Mesangial cell (primary cell): Measurements from ENCODE around the gene RHPN2. TPM values are rescaled to one million over a fixed set of nuclear protein-coding genes. Genes with fewer than 3 reads are reported as not detected.

ENCODE experiments used
- total RNA-seq: library from RNA; depleted of rRNA; stranded (reverse); fragments of >200 nt; gene quantifications from 2 replicates; pipeline ENCODE4 v1.2.3, GENCODE V29; 2015

The RHPN2 gene
- total RNA-seq = 11.1 and 23.7 TPM in 2 replicates

DNA sequence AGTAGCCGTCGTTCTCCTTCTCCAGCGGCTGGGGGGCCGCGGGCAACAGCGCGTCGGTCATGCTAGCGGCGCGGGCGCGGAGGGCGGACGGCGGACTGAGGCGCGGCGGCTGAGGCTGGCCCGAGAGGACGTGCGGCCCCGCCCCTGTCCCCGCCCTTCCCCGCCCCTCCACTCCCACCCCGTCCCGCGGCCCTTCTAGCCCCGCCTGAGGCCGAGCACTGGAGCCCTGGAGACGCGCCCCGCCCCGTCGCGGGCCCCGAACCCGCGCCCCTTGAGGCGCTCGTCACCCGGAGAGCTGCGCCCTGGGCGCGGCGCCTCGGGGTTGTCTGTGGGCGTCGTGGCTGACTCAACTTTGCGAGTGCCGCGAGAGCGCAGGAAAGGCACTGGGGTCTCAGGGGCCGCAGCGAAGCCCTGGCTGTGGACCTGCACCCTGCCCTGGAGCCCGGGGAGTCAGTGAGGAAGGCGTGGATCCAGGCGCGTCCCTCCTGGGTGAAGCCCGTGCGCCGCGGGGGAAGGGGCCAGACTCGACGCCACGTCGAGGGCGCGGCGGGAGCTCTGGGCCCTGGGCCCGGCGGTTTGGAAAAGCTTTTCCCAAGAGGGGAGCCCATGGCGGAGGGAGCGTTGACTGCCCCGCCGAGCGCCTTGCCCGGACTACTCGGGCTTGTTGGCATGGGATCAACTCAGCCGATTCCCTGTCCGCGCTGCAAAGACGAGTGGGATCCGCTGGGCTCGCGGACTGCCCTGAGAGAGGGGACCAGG lies at the start of gene RHPN2:
Gene RHPN2 (minus strand): TSS at position 97 of the 759 bp plus-strand sequence. CDS start 36 bp downstream, at position 61.

GRCh38 chr19:33080761-33081681 lies 16.3 kb upstream of the RHPN2 start, which contains the start of gene GPATCH1:
GPATCH1 (plus strand) TSS chr19:33081181; CDS start chr19:33081194, 13 bp downstream.

GRCh38 chr19:32971715-32972540 lies 92.8 kb downstream of the RHPN2 start, which contains the start of the genes CEP89 and FAAP24:
CEP89 (minus strand) TSS chr19:32971958; CDS start chr19:32971874, 84 bp downstream.
FAAP24 (plus strand) TSS chr19:32972242; CDS start chr19:32973197, 955 bp downstream.

Other genes with a start within 250 kb of the RHPN2 start
- gene SLC7A9, start 195.1 kb downstream of the RHPN2 start, total RNA-seq = not detected in 2 replicates
- gene CEP89, start 92.9 kb downstream of the RHPN2 start, total RNA-seq = 15.7 and 25.4 TPM in 2 replicates
- 2.4 and 5.5 TPM in 2 replicates for gene FAAP24, start 92.6 kb downstream of the RHPN2 start, total RNA-seq
- gene GPATCH1, start 16.3 kb upstream of the RHPN2 start, total RNA-seq = 4.1 and 6.0 TPM in 2 replicates
- gene WDR88, start 67.2 kb upstream of the RHPN2 start, total RNA-seq = not detected in 2 replicates
- 31.9 and 35.9 TPM in 2 replicates for gene LRP3, start 129.4 kb upstream of the RHPN2 start, total RNA-seq
- not detected in 2 replicates for gene SLC7A10, start 161.0 kb upstream of the RHPN2 start, total RNA-seq
- 0.16 and 0.51 TPM in 2 replicates for gene CEBPA, start 237.6 kb upstream of the RHPN2 start, total RNA-seq